ENCODE measurements around the gene UHRF1.

- TF ChIP-seq ZNF274 (IDR thresholded peaks at IDR 0.05; ENCODE audit: low read depth, low read length) (no peak), SUZ12 (IDR thresholded peaks at IDR 0.05; ENCODE audit: extremely low read depth, insufficient read depth, insufficient read length) (no peak)
Measured at GRCh38 chr19:4914736-4915501, 5.6 kb downstream of the UHRF1 start.
